Spinal cord (tissue), 10 donors: ENCODE measurements around the gene ECE1. TPM values are rescaled to one million over a fixed set of nuclear protein-coding genes. Genes with fewer than 3 reads are reported as not detected.

ENCODE experiments used
- DNase-seq, 6 donors: peaks; one replicate each; pipeline versions ENCODE4 v3.0.0 to v3.0.0-alpha.2; 2013 to 2015; ENCODE audit warnings: low spot score in 6 of 6, low read depth in 4 of 6
- H3K27ac ChIP-seq: one replicate; pipeline ENCODE4 v1.5.1; 2013; ENCODE audit warnings: low read depth, low read length, control low read depth
- H3K27me3 ChIP-seq: one replicate; pipeline ENCODE4 v1.6.1; 2013; ENCODE audit warnings: low read length; ENCODE audit not compliant: control insufficient read depth, insufficient read depth
- H3K36me3 ChIP-seq: one replicate; pipeline ENCODE4 v1.6.1; 2013; ENCODE audit warnings: low read length; ENCODE audit not compliant: control insufficient read depth, insufficient read depth
- H3K4me1 ChIP-seq: one replicate; pipeline ENCODE4 v1.6.1; 2013; ENCODE audit warnings: low read length; ENCODE audit not compliant: control insufficient read depth, insufficient read depth
- H3K4me3 ChIP-seq: one replicate; pipeline ENCODE4 v1.5.1; 2013; ENCODE audit warnings: low read depth, low read length, control low read depth
- H3K9me3 ChIP-seq: one replicate; pipeline ENCODE4 v1.6.1; 2013; ENCODE audit warnings: low read length; ENCODE audit not compliant: control insufficient read depth, insufficient read depth
- WGBS: methylation state at CpG from one replicate; pipeline ENCODE4 v1.1.5; 2013; ENCODE audit warnings: missing lambda C conversion rate; ENCODE audit not compliant: insufficient coverage; 5-methylcytosine and 5-hydroxymethylcytosine counted together
- polyA plus RNA-seq, 2 donors: library from polyadenylated mRNA; unstranded; fragments of 120-200 nt; gene quantifications; one replicate each; pipeline ENCODE4 v1.2.1, GENCODE V29; 2013; ENCODE audit not compliant: insufficient read length in 2 of 2
- total RNA-seq, 2 donors: library from RNA; depleted of rRNA in 1 of 2; stranded (reverse); fragments of 120-200 nt in 1 of 2; fragments of >200 nt in 1 of 2; gene quantifications; one replicate each; pipeline versions ENCODE4 v1.2.3 to v1.2.4, GENCODE V29; 2013 to 2014
- donor health status: healthy.

The ECE1 gene
- total and polyA plus RNA-seq, 4 donors: 21.2 to 33.9 (median 27.1) TPM

DNA sequence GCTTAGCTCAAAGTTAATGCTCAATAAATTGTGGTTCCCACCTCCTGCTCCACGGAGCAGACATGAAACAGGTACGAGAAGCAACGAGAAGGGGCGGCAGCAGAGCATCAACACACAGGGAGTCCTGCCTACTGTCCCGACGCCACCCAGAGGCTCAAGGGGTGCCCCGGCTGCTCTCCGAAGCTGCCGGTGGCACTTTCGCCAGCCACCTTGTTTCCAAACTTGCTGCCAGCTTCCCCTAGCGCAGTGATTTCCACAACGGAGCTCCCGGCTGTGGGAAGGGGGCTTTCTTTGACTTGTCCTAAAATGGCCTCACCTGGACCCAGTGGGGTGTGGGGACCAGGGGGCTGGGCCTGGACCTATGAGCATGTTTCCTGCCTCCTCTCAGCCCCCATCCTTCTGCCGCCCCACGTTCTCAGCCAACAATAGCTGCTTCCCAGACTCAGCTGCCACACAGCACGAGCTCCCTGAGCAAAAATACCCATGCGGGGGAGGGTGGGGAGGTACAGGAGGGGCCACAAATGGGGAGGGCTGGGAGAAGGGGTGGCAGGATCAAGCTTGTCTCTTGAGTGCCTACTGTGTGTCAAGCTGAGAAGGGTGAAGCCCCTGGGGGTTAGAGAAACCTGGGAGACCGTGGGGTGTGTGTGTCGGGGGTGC, 35.6 kb upstream of the ECE1 start:
- no peak for DNase-seq
- Histone ChIP-seq H3K36me3 (no peaks in the 10 kb centered on the region), H3K4me1 (peaks cover 52% of the 10 kb centered on the region), H3K9me3 (no peaks in the 10 kb centered on the region), H3K27ac (peak overlapping the region; percentile 68), H3K27me3 (no peaks in the 10 kb centered on the region), H3K4me3 (no peak overlapping the region)
- 81% methylated on average over 15 of the region's 19 CpGs for WGBS

DNA sequence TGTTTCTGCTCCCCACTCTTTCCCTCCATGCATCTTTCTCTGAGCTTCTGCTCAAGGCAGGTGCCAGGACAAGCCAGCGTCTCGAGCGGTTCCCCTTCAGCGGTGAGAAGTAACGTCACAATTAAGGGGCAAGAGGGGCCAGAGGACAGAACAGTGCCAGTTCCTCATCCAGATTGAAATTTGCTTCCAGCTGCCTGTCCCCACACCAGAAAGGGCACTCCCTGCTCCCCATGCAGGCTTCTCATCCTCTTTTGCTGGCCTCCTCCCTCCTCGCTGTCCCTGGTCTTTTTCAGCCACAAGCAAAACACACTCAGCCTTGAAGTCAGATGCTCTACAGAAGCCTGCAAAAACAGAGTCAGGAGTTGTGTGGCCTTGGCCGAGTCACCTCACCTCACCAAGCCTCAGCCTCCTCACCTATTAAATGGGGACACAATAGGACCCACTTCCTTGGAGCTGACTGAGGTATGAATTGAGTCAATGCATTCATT, 35.0 kb upstream of the ECE1 start:
- H3K27ac ChIP-seq: peak overlapping the region; percentile 68

DNA sequence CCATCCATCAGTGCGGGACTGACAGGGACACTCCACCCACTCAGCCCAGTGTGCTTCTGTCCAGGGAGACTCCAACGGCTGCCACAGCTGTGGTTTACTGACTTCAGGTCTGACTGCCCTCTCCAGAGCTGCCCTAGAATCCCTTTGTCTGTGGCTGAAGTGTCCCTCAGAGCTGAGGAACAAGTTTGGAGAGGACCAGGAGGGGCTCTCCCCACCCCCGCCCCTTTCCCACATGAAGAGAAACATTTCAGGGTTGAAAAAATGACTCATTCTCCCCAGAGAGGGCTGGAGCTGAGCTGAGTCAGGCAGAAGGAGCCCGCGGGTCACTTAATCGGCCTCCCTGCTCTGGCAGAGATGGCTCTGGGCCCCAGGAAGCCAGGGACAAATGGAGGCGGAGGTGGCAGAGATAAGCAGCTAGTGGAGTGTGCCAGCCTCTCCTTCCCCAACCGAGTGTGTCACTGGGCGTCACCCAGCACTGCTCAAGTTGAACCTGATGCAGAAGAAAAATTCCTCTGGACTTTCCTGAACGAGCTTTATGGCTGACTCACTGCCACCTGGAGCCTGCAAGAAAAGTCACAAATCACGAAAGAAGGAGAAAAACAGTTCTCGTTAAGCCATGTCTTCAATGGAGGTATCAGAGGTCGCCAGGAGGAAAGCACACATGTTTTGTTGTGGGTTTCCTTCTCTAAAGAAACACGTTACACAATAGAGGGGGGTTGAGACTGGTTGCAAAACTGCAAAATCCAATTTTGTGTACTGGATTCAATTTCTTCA, 34.3 kb upstream of the ECE1 start:
- no peak overlapping the region for H3K4me3 ChIP-seq
- no peak for DNase-seq
- H3K4me1 ChIP-seq: peaks cover 57% of the 10 kb centered on the region
- 39% methylated on average over 9 of the region's 14 CpGs for WGBS
- peak overlapping the region; percentile 68 for H3K27ac ChIP-seq
- H3K9me3 ChIP-seq: no peaks in the 10 kb centered on the region
- no peaks in the 10 kb centered on the region for H3K36me3 ChIP-seq
- no peaks in the 10 kb centered on the region for H3K27me3 ChIP-seq

More for the DNA sequence above, 35.0 kb upstream of the ECE1 start:
- Histone ChIP-seq H3K36me3 (no peaks in the 10 kb centered on the region), H3K4me1 (peaks cover 55% of the 10 kb centered on the region), H3K9me3 (no peaks in the 10 kb centered on the region), H3K4me3 (no peak overlapping the region), H3K27me3 (no peaks in the 10 kb centered on the region)
- DNase-seq: no peak
- WGBS: 76% methylated on average over 6 of the region's 7 CpGs

DNA sequence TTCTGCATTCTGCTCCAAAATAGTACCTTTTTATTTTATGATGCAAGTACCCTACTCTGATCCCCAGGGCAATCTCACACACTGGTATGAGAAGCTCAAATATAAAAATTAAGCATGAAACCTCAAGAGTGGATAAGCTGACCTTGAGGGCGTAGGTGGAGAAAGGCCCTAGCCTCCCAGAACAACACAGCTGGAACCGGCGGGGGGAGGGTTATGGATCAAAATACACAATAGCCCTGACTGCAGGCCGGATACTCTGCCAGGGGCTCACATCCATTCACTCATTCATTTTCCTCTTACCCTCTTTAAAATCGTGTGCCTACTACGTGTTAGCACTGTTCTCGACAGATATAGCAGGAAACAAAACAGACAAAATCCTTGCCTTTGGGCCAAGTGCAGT, 32.8 kb upstream of the ECE1 start:
- DNase-seq: no peak
- 38% methylated on average over 6 of the region's 7 CpGs for WGBS

DNA sequence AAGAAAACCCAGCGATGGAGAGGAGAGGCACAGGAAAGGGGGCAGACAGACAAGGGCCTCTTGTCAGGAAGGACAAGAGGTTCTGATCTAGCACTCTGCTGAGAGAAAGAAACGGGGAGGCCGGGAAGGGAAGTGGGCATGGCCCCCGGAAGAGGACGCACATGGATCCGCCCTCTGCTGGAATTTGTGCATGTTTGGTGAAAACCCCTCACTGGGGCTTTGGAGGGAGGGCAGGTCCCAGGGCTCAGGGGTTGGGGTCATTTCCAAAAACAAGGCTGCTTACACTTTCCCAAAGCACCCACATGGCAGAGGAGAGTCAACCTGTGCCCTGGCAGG, 32.4 kb upstream of the ECE1 start:
- no peak for DNase-seq
- peaks cover 75% of the 10 kb centered on the region for H3K4me1 ChIP-seq
- no peaks in the 10 kb centered on the region for H3K27me3 ChIP-seq
- 30% methylated on average over 4 of the region's 6 CpGs for WGBS
- no peak overlapping the region for H3K4me3 ChIP-seq
- no peaks in the 10 kb centered on the region for H3K9me3 ChIP-seq
- peak overlapping the region; percentile 48 for H3K27ac ChIP-seq
- no peaks in the 10 kb centered on the region for H3K36me3 ChIP-seq

More for the DNA sequence above, 32.8 kb upstream of the ECE1 start:
- Histone ChIP-seq H3K4me1 (peaks cover 72% of the 10 kb centered on the region), H3K27me3 (no peaks in the 10 kb centered on the region), H3K27ac (peak overlapping the region; percentile 48), H3K9me3 (no peaks in the 10 kb centered on the region), H3K4me3 (no peak overlapping the region), H3K36me3 (no peaks in the 10 kb centered on the region)

DNA sequence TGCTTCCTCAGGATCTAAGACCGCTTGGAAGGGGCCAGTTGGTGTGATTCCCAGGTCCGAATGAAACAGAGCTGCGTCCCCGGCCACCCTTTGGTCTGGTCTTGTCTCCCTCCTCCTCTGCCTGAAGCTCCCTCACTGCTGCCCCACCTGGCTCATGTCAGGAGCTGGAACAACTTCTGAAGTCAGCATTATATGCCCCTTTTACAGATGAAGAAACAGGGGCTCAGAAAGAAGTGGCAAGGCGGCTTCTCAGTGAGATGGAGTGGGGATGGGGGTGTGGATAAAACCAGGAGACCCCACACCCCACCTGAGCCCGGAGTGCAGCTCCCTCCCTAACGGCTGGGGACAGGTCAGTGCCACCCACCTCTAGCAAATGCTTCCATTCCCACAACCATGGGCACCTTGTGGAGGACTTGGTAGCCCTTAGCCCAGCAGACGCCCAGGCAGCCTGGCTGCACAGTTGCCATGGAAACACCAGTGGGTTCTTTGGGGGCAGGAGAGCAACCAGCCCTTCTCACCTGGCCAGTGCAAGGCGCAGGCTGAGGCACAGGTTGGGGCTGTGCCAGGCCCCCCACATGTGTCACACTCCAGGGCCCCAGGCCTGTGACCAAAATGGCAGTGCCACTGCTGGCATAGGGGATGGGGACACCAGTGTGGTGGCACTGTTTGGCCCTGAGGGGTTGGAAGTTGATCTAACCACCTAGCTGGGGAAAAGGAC, 31.9 kb upstream of the ECE1 start:
- peak overlapping the region; percentile 62 for H3K27ac ChIP-seq
- H3K4me1 ChIP-seq: peaks cover 75% of the 10 kb centered on the region
- no peak for DNase-seq

DNA sequence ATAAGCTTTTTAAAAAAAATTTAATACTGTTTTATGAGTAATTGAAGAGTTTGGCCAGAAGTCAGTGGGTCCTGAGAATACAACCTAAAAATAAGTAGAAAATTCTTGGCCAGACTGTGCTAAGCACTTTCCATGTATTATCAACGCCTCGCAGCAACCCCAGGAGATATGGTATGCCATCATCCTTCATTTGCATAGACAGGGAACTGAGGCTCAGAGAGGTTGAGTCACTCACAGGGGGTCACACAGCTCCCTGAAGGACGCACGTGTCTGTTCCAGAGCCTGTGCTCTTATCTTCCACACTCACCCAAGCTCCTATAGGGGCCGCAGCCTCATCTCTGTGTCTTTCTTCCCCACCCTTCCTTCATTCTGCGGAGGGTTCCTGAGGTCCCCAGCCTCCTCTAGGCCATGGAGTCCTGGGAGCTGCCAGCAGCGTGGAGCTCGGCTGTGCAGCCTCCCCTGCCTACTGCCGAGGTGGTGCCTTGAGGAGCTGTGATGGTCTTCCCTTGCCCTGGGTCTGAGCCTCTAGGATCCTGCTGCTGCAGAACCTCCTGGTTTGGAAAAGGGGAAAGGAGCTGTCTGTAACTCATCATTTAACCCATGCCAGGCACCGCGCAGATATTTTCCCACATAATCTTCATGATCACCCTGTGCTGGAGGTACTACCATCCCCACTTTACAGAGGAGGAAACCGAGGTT, 30.3 kb upstream of the ECE1 start:
- H3K27me3 ChIP-seq: no peaks in the 10 kb centered on the region
- no peaks in the 10 kb centered on the region for H3K36me3 ChIP-seq
- peaks cover 62% of the 10 kb centered on the region for H3K4me1 ChIP-seq
- H3K9me3 ChIP-seq: no peaks in the 10 kb centered on the region
- H3K4me3 ChIP-seq: no peak overlapping the region
- 88% methylated on average over 11 of the region's 12 CpGs for WGBS
- H3K27ac ChIP-seq: no peak overlapping the region
- no peak for DNase-seq

More for the DNA sequence above, 31.9 kb upstream of the ECE1 start:
- 90% methylated on average over 7 of the region's 9 CpGs for WGBS
- Histone ChIP-seq H3K9me3 (no peaks in the 10 kb centered on the region), H3K36me3 (no peaks in the 10 kb centered on the region), H3K4me3 (no peak overlapping the region), H3K27me3 (no peaks in the 10 kb centered on the region)

DNA sequence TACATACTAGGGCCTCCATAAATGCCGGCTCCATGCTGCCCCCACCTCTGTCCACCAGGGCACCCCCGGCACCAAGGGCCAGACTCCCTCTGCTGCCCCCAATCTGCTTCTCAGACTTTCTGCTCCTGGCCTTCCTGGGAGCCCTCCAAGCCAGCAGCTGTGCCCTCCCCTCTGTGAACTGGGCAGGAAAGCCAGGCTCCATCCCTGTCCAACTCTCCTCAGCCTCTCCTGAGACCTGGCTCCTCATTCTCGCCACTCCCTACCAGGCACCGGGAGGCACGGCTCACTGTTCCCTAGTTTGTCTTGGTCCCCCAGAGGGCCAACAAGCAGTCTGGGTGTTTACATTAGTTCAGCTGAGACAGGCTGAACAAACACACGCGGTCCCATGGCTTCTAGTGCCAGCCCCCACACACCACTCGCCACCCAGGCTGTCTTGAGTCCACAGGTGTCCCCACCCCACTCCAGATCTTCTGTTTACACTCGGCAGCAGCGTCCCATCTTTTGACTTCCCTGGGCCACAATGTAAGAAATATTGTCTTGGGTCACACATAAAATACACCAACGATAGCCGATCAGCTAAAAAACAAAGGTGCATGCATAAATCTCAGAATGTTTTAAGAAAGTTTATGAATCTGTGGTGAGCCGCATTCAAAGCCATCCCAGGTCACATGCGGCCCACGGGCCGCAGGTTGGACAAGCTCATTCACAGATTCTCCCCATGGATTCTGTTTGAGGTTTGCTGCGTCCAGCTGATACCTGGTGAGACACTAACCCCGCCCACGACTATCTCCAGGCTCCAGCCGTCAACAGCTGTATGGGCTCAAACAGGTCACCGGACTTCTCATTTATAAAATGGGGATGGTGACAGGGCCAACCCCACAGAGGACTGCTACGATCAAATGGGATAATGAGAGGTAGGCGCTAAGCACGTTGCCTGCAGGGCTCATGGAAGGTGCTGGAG, 29.5 kb upstream of the ECE1 start:
- Histone ChIP-seq H3K9me3 (no peaks in the 10 kb centered on the region), H3K4me1 (peaks cover 55% of the 10 kb centered on the region), H3K36me3 (no peaks in the 10 kb centered on the region), H3K27ac (peak overlapping the region; percentile 85), H3K27me3 (no peaks in the 10 kb centered on the region), H3K4me3 (no peak overlapping the region)
- WGBS: 77% methylated on average over 20 of the region's 24 CpGs
- no peak for DNase-seq
